Stimulated activated naive CD8-positive, alpha-beta T cell treated with anti-CD3 and anti-CD28 coated beads, Interleukin-15, amount 100 ng/mL, for 72 hours (primary cell): Measurements from ENCODE around the gene UQCRH.
"Not testable (repeated sequence)": the region's sequence is repeated elsewhere in the genome, so short reads cannot be mapped to it uniquely, and the experiment has no call there.

Experiments
- ATAC-seq: fragments of 150-1000 bp; cut with Tn5 transposase; 2 replicates; pipeline ENCODE4 v1.10.0; 2021; ENCODE audit warnings: mild to moderate bottlenecking, moderate library complexity
- DNase-seq, 2 donors: peaks; one replicate each; pipeline ENCODE4 v3.0.0; 2021 to 2022
- H3K27ac Mint-ChIP-seq, 2 donors: one replicate each; pipeline ENCODE4 v1.8.0; 2022; ENCODE audit warnings: mild to moderate bottlenecking in 2 of 2, mixed read lengths in 2 of 2, moderate library complexity in 2 of 2
- H3K27me3 Mint-ChIP-seq: one replicate; pipeline ENCODE4 v1.8.0; 2022; ENCODE audit warnings: mixed read lengths
- H3K4me1 Mint-ChIP-seq: one replicate; pipeline ENCODE4 v1.8.0; 2022; ENCODE audit warnings: mild to moderate bottlenecking, mixed read lengths
- H3K4me3 Mint-ChIP-seq, 2 donors: one replicate each; pipeline ENCODE4 v1.8.0; 2022; ENCODE audit warnings: mild to moderate bottlenecking in 2 of 2, mixed read lengths in 2 of 2, moderate library complexity in 1 of 2
- H3K9me3 Mint-ChIP-seq, 2 donors: one replicate each; pipeline ENCODE4 v1.8.0; 2022; ENCODE audit warnings: mixed read lengths in 2 of 2

The UQCRH gene

GRCh38 chr1:46340404-46341221 is 37.1 kb downstream of the UQCRH start, which contains the start of gene NSUN4:
Gene NSUN4 (plus strand): TSS chr1:46340807. CDS start chr1:46340827, 20 bp downstream.
- Mint-ChIP-seq H3K27ac (peak within 1 kb of the TSS; percentile 99), H3K9me3 (no peaks in the 10 kb centered on the region), H3K27me3 (no peaks in the 10 kb centered on the region), H3K4me3 (peak within 1 kb of the TSS; percentile 99), H3K4me1 (peaks cover 60% of the 10 kb centered on the region)
- DNase-seq (peak; percentile 79 to 87), ATAC-seq (peak; percentile 93)

DNA sequence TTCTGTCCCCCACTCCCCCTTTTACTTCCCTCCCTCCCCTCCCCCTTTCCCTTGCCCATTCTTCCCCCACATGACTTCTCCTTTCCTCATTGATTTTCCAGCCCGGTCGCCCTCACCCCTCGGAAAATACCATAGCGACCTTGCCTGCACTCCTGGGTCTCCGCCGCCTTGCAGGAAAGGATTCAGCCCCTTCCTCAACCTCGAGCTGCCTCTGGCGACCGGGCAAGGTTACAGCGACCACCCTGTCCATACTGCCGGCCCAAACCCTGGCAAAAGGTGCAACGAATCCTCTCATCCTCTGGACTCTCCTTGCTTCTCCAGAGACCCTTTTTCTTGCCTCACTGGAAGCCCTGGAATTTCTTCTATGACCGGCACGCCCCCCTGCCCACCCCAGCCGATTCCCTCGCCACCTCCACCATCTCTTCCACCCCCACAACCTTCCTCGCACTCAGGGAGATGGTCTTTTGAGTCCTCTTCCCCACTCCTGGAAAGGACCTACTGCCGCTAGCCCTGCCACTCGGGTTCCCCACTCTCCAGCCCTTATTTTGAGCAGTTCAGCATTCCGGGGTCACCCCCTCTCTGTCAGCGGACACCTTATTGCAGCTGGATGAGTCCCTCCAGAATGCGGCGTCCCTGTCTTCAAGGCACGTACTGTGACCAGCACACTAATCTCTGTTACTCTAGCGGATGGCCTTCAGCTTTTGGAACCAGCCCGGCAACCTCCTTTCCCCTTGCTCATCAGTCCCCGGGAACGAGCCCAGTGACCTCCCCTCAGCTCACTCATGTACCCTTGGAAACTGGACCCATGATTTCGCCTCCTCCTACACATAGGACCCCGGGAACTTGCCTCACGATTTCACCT is 38.0 kb downstream of the UQCRH start:
- no peaks in the 10 kb centered on the region for H3K27me3 Mint-ChIP-seq
- no peaks in the 10 kb centered on the region for H3K9me3 Mint-ChIP-seq
- peaks cover 60% of the 10 kb centered on the region for H3K4me1 Mint-ChIP-seq
- H3K4me3 Mint-ChIP-seq: peak overlapping the region; percentile 99
- ATAC-seq: no peak
- peak overlapping the region; percentile 99 for H3K27ac Mint-ChIP-seq
- DNase-seq: no peak

- H3K4me1 Mint-ChIP-seq: peaks cover 60% of the 10 kb centered on the region
- no peaks in the 10 kb centered on the region for H3K27me3 Mint-ChIP-seq
- no peaks in the 10 kb centered on the region for H3K9me3 Mint-ChIP-seq
- H3K4me3 Mint-ChIP-seq: peak overlapping the region; percentile 99
- peak overlapping the region; percentile 99 for H3K27ac Mint-ChIP-seq
- no peak for ATAC-seq
- DNase-seq: no peak
These were observed 38.7 kb downstream of the UQCRH start for GRCh38 chr1:46342084-46342656.

DNA sequence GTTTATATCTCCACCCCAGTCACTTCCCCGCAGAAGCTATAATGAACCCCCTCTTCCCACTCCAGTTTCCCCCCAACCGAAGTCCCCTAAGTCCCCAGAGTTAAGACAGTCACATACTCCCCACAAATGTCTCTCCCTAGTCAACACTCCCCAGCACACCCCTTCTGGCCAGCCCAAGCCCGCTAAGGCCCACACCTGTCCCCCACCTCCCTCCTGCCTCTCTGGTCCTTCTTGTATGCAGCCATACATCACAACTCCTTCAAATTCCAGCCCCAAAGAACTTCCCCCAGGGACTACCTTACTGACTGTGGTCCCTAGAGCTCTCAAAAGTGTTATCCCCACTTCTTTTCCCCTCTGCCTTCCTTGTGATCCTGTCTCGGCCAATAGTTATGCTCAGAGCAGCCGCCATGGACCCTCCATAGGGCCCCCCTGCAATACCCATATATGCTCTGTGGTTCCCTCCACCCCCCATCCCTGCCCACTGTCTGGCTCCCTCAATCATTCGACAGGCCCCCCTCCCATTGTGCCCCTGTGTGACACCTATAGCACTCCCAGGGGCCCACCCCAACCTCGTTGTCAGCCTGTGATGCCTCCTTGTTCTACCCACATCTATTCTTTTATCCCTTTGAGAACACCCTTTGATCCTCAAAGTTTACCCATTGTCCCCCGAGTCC is 39.3 kb downstream of the UQCRH start:
- Mint-ChIP-seq H3K4me1 (peaks cover 65% of the 10 kb centered on the region), H3K27ac (peak overlapping the region in 1 of 2 donors; percentile 71), H3K9me3 (no peaks in the 10 kb centered on the region), H3K27me3 (no peaks in the 10 kb centered on the region), H3K4me3 (peak overlapping the region; percentile 99)
- DNase-seq: no peak
- ATAC-seq: no peak

GRCh38 chr1:46343351-46343695 is 39.8 kb downstream of the UQCRH start:
- DNase-seq (no peak), ATAC-seq (no peak)
- Mint-ChIP-seq H3K4me1 (peaks cover 70% of the 10 kb centered on the region), H3K9me3 (no peaks in the 10 kb centered on the region), H3K27me3 (no peaks in the 10 kb centered on the region), H3K27ac (peak overlapping the region in 1 of 2 donors; percentile 71), H3K4me3 (peak overlapping the region in 1 of 2 donors; percentile 35)

DNA sequence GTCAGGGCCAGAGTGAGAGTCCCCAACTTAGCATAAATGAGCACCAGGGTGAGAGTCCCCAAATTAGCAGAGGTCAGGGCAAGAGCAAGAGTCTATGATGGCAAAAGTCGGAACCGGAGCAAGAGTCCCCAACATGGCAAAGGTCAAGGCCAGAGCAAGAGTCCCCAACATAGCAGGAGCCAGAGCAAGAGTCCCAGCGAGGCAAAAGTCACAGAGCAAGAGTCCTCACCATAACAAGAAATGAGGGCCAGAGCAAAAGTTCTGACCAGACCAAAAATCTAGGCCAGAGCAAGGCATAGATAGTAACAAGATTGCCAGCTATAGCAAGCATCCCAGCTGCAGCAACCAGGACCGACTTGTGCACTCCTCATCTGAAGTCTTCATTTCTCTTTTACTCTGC is 40.2 kb downstream of the UQCRH start:
- no peak for ATAC-seq
- no peak for DNase-seq
- Mint-ChIP-seq H3K27ac (peak overlapping the region in 1 of 2 donors; percentile 46), H3K4me1 (peaks cover 70% of the 10 kb centered on the region), H3K9me3 (no peaks in the 10 kb centered on the region), H3K4me3 (no peak overlapping the region), H3K27me3 (no peaks in the 10 kb centered on the region)

DNA sequence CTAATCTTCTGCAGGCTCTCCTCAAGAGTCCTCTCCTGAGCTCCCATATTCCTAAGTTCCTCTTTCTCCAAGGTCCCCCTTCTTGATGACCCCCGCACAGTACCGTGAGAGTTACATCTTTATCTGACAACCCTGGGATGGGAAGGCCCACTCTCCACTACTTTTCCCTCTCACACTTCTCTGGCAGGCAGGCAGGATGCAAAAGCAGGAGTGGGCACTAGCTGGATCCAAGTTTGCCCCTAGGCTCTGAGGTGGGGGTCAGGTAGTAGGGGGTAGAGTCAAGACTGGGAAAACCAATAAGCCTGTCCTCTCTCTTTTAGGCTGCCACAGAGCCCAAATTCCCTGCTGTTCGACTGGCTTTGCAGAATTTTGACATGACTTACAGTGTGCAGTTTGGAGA is 41.0 kb downstream of the UQCRH start:
- no peak overlapping the region for H3K4me3 Mint-ChIP-seq
- peak overlapping the region in 1 of 2 donors; percentile 36 for H3K27ac Mint-ChIP-seq
- H3K9me3 Mint-ChIP-seq: no peaks in the 10 kb centered on the region
- H3K27me3 Mint-ChIP-seq: no peaks in the 10 kb centered on the region
- peaks cover 67% of the 10 kb centered on the region for H3K4me1 Mint-ChIP-seq
- ATAC-seq (no peak), DNase-seq (no peak)

- DNase-seq: no peak
- Mint-ChIP-seq H3K4me1 (peaks cover 62% of the 10 kb centered on the region), H3K27me3 (no peaks in the 10 kb centered on the region), H3K9me3 (no peaks in the 10 kb centered on the region), H3K27ac (peak overlapping the region in 1 of 2 donors; percentile 29), H3K4me3 (no peak overlapping the region)
- no peak for ATAC-seq
These were observed 41.8 kb downstream of the UQCRH start for GRCh38 chr1:46345281-46345680.

DNA sequence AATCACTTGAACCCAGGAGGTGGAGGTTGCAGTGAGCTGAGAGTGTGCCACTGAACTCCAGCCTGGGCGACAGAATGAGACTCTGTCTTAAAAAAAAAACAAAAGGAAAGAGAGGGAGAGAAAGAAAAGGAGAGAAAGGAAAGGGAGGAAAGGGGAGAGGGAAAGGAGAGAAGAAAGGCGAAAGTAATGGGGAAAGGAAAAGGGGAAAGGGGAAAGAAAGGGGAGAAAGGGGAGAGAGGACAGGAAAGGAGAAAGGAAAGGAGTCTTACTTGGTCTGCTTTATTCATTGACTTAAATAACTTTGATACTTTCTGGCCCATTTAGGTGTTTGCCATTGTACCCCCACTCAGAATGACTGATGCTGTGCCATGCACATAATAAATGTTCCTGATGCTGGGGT is 48.9 kb downstream of the UQCRH start:
- H3K27me3 Mint-ChIP-seq: no peaks in the 10 kb centered on the region
- ATAC-seq (no peak), DNase-seq (no peak)
- peaks cover 10% of the 10 kb centered on the region for H3K4me1 Mint-ChIP-seq
- no peak overlapping the region for H3K4me3 Mint-ChIP-seq
- no peak overlapping the region for H3K27ac Mint-ChIP-seq
- no peaks in the 10 kb centered on the region for H3K9me3 Mint-ChIP-seq

DNA sequence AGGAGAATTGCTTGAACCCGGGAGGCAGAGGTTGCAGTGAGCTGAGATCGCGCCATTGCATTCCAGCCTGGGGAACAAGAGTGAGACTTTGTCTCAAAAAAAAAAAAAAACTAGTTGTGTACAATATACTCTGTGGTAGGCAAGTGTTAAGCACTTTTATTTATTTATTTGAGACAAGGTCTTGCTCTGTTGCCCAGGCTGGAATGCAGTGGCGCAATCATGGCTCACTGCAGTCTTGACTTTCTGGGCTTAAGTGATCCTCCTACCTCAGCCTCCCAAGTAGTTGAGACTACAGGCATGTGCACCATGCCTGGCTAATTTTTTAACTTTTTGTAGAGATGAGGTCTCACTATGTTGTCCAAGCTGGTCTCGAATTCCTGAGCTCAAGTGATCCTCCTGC is 52.4 kb downstream of the UQCRH start:
- not testable (repeated sequence) for ATAC-seq, H3K4me1 Mint-ChIP-seq, DNase-seq, H3K27ac Mint-ChIP-seq, H3K4me3 Mint-ChIP-seq, H3K9me3 Mint-ChIP-seq, H3K27me3 Mint-ChIP-seq

DNA sequence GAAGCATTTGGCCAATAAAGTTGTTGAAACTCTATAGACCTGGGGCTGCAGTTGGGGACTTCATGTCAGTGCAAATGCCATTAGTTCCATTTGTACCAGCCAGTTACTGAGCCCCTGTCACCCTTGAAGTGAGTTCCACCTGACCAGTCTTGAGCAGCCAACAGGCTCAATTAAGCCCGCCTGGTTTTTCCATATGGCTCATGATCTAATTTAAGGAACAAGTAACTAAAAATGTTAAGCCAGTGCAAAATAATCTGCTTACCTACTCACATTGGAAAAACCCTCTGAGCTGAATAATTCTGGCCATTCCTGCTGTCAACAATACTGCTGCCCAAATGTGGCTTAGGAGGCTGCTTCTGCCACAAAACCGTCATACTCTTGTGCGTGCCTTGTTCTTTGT is 58.7 kb downstream of the UQCRH start:
- H3K4me3 Mint-ChIP-seq: no peak overlapping the region
- DNase-seq: no peak
- no peak overlapping the region for H3K27ac Mint-ChIP-seq
- no peak for ATAC-seq
- H3K27me3 Mint-ChIP-seq: no peaks in the 10 kb centered on the region
- H3K9me3 Mint-ChIP-seq: no peaks in the 10 kb centered on the region
- H3K4me1 Mint-ChIP-seq: no peaks in the 10 kb centered on the region

DNA sequence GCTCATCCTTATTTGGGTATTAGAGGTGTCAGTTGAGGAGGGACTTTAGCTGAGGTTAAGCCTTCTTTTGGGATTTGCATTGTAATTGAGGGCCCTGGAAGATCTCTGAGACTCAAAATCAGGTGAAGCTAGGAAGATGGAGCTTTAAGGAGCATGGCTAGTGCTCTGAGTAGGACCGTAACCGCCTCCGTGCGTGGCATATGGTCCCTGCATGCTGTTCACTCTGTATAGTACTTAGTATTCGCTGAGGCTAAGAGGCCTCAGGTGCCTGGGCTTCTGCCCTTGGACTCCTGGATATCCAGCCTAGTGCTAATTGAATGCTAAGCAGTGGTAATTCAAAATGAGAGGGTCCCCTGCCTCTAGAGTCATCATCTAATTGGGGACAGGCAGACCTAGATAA is 59.6 kb downstream of the UQCRH start:
- Mint-ChIP-seq H3K27ac (no peak overlapping the region), H3K4me1 (no peaks in the 10 kb centered on the region), H3K4me3 (no peak overlapping the region), H3K9me3 (no peaks in the 10 kb centered on the region), H3K27me3 (no peaks in the 10 kb centered on the region)
- ATAC-seq (no peak), DNase-seq (no peak)

- no peaks in the 10 kb centered on the region for H3K27me3 Mint-ChIP-seq
- H3K9me3 Mint-ChIP-seq: no peaks in the 10 kb centered on the region
- DNase-seq (no peak), ATAC-seq (no peak)
- H3K4me3 Mint-ChIP-seq: no peak overlapping the region
- H3K4me1 Mint-ChIP-seq: no peaks in the 10 kb centered on the region
- no peak overlapping the region for H3K27ac Mint-ChIP-seq
These were observed 61.1 kb downstream of the UQCRH start for GRCh38 chr1:46364612-46365011.

DNA sequence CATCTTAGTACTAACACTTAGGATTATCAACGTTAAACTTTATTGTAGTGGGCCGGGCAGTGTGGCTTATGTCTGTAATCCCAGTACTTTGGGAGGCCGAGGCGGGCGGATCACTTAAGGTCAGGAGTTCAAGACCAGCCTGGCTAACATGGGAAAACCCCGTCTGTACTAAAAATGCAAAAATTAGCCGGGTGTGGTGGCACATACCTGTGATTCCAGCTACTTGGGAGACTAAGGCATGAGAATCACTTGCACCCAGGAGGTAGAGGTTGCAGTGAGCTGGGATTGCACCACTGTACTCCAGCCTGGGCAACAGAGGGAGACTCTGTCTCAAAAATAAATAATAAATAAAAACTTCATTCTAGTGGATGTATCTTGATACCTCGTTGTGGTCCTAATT is 62.3 kb downstream of the UQCRH start:
- ATAC-seq, DNase-seq, H3K27ac Mint-ChIP-seq, H3K27me3 Mint-ChIP-seq, H3K4me3 Mint-ChIP-seq, H3K4me1 Mint-ChIP-seq, H3K9me3 Mint-ChIP-seq: not testable (repeated sequence)
